GM18502 (cell line): ENCODE data around the gene DNAH10.

Experiments
- ATAC-seq: cut with Tn5 transposase; IDR thresholded peaks from one replicate; pipeline ENCODE4 v1.9.1; 2021; ENCODE audit warnings: mild to moderate bottlenecking; ENCODE audit not compliant: unreplicated experiment, poor library complexity

The DNAH10 gene

DNA sequence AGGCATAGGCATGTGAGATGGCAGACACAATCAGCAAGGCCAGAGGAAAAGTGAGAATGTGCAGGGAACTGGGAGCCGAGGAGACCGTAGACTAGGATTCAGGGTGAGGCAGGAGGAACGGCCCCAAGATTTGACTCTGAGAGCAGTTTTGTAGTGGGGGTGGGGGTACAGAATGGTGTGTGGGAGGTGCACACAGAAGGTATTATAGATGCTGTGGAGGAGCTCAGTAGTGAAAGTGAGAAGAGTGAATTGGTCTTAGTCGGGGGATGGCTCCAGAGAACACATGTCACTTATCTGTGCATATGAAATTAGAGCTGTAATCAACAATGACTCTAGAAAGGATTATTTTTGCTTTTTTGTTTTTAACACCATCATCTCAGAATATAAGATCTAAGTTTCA is 222.8 kb downstream of the DNAH10 start:
- no peak for ATAC-seq
